Stimulated activated CD4-positive, alpha-beta T cell treated with anti-CD3 and anti-CD28 coated beads, Interleukin-1b, Interleukin-23, amount 100 ng/mL, for 24 hours (primary cell): ENCODE data around the gene C2orf69.
A peak's percentile ranks its signal among the peaks of the same experiment; 100 is the strongest.

Experiments
- DNase-seq, 4 experiments: peaks; one replicate each; pipeline ENCODE4 v3.0.0-alpha.2; 2020; ENCODE audit warnings: low read depth in 4 of 4, low spot score in 1 of 4

C2orf69 gene, protein sequence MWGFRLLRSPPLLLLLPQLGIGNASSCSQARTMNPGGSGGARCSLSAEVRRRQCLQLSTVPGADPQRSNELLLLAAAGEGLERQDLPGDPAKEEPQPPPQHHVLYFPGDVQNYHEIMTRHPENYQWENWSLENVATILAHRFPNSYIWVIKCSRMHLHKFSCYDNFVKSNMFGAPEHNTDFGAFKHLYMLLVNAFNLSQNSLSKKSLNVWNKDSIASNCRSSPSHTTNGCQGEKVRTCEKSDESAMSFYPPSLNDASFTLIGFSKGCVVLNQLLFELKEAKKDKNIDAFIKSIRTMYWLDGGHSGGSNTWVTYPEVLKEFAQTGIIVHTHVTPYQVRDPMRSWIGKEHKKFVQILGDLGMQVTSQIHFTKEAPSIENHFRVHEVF

DNA sequence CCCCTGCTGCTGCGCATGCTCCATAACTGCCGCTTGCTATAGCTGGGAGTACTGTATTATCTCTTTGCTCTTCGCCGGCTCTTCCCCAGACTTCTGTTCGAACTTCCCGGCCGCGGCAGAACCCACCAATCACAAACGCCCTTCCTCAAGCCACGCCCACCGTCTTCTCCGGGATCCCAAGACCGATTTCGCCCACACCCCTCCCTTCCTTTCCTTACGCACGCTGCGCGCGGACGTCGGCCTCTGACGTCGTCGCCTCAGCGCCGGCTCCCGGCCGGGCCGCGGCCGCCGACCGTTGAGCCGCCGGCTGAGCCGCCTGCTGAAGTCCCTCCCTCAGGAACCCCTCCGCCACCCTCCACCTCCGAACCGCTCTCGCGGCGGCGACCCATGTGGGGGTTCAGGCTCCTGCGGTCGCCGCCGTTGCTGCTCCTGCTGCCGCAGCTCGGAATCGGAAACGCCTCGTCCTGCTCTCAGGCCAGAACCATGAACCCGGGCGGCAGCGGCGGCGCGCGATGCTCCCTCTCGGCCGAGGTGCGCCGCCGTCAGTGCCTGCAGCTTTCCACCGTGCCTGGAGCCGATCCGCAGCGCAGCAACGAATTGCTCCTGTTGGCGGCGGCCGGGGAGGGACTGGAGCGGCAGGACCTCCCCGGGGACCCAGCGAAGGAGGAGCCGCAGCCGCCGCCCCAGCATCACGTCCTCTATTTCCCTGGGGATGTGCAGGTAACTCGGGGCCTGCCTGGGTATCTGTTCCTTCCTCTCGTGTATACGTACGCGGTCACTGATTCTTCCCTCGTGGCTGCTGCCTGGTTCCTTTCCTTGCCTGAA is at the start of gene C2orf69:
Gene C2orf69, plus strand, starts transcription at position 242 of the 825 bp plus-strand sequence. Its CDS starts 146 bp downstream, at position 388.
- peak; percentile 81 to 95 (median 88) for DNase-seq

DNA sequence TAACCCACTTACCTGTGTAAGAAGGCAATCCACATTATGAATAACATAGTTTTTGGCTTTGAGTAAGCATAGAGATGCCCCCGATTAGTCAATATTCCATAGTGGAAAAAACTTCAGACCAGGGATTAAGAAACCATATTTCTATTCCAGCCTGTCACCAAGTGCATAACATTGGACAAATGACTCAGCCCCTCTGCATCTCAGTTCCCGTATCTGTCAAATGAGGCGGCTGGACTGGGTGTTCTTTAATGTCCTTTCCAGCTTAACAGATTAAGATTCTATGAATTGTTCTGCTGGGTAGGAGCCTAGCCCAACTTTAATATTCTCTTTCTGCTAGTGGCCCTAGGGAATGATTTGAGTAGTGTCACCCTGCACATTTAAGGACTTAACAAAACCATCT is 48.3 kb upstream of the C2orf69 start:
- DNase-seq: no peak

DNA sequence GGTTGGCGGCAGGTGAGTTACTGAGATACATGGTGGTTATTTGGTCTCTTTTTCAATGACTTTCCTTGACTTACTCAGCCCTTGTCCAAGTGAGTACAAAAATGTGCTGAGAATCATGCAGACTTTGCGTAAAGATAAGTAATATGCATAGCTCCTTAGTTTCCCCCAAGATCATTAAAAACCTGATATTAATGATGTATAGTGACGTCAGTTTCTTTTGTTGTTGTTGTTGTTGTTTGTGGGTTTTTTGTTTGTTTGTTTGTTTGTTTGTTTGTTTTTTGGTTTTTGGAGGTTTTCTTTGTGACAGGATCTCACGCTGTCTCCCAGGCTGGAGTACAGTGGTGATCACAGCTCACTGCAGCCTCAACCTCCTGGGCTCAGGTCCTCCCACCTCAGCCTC is 45.2 kb upstream of the C2orf69 start:
- no peak for DNase-seq

DNA sequence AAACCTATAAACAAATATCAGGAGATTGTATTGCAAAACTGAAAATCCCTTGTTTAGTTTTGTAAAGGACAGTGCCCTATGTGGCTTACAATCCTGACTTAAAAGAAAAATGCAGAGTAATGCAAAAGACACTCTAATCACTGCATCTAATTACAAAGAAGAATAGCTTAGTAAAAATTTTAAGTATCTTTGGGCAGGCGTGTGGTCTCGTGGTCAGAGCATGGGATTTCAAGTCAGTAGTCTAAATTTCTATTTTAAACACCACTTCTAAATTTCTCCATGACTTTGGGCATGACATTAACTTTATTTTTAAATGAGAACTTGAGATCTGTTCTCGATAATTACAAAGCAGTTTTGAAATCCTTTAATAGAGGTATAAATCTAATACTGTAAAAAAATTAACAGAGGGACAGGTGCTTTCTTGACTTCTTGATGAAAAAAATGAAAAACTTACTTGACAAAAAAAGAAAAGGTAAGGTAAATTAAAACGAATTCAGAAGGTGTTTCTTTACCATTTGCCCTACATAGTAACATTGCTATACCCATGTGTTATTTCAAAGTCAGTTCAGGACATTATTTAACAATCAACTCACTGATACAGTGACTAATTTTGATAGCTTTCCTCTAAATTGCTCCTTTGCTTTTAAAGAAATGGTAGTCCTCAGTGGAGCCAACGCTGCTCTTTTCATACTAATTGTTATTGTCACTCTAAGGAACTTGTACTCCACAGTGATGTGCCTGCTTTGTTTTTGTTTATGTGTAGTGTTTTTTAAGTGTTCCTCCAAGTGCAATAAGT is 42.5 kb upstream of the C2orf69 start:
- DNase-seq: no peak

DNA sequence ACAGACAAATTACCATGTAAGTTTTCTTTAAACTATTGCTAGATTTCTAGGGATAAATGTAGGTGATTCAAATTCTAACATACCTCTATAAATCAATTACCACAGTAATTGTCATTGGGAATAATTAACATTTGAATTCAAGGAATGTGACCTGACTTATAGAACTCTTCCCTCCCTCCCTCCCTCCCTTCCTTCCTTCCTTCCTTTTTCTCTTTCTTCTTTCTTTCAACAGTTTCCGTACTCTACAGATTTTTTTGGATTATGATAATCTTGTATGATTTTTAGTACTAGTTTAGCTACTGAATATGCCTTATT is 41.9 kb upstream of the C2orf69 start:
- DNase-seq: no peak

DNA sequence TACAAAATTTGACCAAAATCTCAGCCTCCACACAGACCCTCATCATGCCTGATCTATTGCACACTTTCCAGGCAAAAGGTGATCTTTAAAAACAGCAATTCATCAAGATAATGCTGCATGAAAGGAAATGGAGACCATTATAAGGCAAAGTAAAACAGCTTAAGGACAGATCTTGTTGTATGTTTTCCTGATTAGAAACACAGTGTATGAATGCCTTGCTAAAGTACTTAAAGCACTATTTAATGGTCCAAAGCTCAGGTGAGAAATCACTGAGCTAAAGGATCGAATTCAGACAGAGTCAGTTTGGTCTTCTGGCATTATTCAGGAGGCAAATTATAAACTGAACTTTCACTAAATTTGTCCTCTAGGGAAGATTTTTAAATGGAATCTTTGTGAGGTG is 41.4 kb upstream of the C2orf69 start:
- DNase-seq: no peak

DNA sequence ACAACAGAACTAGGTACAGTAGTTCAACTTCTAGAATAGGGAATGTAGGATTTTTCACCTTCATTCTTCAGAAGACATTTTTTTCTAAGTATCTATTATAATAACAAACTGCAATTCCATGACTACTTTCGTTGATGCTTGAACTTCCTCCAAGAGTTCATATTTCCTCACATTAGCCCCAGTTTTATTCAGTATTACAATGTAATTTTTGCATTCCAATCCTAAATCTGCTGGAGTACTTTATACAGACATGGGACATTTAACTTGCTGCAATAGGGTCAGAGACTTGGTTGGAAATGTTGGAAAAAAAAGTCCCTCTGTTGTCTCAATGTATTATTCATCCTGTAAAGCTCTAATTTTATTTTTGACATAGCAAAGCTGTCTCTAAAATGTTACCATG is 40.5 kb upstream of the C2orf69 start:
- no peak for DNase-seq

DNA sequence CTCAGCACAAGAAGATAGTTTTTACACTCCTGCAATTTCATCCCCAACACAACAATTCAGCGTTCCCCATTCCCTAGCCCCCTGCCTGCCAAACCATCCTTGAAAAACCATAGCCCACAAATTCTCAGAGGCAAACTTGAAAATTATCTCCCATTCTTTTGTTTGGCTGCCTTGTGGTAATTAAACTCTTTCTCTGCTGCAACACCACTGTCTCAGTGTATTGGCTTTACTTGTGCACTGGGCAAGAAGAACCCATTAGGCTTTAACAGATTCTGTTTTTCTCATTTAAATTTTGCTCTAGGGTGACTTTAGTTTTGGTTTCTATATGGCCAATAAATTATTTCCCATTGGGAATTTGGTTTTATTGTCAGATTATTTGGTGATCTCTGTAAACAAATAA is 36.9 kb upstream of the C2orf69 start:
- no peak for DNase-seq

DNA sequence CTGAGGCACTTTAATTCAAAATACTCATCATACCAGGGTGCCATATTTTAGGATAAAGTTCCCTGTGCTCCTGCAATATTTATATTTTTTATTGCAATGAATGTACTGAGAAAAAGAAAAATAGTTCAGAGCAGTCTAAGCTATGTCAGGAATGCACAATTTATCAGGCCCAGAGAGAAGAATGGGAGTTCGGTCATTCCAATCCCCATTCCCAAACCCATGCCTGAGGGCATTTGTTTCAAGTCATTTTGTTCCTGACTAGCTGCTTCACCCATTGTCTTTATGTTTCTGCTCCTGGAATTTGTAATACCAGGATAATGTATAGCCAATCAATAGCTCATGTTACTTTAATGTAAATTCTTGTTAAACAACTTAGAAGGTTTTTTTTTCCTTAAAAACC is 35.7 kb upstream of the C2orf69 start:
- no peak for DNase-seq

DNA sequence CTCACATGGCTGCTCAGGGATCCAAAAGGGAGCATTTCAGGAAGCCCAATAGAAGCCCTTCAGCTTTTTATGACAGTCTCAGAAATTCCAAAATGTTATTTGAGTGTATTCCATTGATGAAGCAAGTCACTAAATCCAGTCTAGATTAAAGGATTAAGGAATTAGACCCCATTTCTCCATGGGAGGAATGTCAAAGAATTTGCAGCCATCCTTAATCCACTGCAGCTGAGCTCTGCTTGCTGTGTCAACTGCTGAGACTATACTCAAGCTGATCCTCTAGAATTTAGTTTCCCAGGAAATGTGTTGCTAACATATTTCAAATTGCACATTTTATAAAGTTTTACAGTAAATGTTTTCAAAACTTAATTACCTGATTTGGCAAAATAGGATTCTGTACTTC is 28.4 kb upstream of the C2orf69 start:
- DNase-seq: no peak

DNA sequence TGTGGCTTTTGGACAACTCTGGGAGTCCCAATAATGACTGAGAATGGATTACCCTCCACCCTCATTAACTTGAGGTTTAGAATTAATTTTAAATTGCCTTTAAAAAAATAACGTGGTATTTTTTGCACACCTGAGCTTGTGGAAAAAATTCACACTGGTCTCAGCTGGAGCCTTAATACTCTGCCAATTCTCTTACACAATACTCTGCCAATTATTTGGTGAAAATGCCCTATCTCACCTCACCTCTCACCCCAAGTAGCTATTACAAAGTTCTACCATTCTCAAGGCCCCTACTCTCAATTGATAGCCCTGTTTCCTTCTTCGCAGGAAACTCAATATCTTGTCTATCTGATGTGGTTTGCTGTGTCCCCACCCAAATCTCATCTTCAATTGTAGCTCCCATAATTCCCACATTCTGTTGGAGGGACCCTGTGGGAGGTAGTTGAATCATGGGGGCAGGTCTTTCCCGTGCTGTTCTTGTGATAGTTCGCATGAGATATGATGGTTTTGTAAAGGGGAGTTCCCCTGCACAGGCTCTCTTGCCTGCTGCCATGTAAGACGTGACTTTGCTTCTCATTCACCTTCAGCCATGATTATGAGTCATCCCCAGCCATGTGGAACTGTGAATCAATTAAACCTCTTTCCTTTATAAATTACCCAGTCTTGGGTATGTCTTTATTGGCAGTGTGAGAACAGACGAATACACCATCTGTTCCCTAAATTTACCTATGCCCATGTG is 27.4 kb upstream of the C2orf69 start:
- DNase-seq: no peak

DNA sequence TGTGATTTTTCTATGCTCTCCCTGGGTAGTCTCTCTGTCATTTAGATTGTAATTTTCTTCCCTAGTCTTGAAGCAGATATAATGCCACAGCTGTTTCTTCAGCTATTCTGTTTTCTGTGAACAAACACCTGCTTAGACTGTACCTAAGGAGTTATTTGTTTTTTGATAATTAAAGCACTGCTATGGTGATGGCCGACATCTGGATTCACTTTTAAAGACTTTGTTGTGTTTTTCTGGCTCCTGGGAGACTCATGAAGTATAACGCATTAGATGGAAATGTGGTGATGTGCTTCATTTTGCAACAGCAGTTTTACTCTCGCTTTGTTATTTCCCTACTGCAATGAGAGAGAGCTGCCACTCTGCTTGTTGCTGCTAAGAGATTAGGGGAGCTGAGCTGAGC is 15.7 kb upstream of the C2orf69 start:
- no peak for DNase-seq

DNA sequence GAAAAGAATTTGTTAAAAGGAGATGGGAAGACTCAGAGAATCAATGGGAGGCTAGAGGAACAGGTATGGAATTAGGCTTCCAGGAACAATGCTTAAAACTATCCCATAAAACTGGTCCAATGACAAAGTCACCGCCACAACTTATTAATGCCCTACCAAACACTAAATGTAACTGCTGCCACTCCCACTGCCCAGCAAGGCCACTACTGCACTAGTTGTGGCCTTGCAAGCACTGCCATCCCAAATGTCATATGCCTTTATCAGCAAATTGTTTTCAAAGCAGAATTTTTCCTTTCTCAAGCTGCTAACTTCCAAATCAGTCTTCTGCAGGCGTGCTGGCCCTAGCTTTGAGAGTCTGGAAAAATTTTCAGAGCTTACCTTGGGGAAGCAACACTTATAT is 14.5 kb upstream of the C2orf69 start:
- DNase-seq: no peak

DNA sequence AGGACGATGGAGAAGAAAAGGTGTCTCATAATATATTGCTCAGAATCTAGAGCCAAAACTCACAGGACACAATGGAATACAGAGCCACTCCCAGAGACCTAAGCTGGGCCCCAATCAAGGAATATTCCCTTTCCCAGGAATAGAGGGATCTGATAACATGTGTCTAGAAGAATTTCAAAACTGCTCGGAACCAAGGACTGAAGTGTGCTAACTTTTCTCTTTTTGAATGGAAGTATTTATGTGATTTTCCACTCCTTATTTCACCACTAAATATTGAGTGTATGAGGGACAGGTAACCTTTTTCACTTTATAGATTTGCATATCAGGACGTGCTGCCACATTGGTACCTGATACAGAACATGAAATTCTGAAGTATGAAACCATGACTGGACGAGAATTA is 9.2 kb upstream of the C2orf69 start:
- DNase-seq: no peak

DNA sequence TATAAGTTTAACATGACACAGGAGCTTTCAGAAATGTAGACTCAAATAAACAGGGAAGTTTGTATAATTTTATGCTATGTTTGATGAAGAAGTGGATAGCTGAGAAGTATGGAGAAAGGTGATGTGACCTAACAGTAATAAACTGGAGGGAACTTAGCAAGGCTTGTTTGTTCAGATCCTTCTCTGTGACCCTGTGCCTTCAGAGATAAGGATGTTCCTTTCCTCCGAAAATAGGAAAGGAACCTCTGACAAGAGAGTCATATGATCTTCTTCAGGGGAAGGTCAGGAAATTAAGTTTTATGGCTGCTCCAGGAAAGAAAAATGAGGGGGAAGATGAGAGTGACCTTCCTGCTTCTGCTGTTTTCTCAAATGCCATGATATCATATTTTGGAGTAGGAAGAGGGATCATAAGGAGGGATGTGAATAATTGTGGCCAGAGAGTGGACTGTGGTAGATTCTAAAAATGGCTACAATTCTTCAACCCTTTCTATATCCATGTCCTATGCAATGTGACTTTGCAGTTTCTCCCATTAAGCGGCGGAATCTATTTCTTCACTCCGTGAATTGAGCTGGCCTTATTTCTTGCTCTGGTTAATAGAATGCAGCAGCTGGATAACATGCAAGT is 8.5 kb upstream of the C2orf69 start:
- DNase-seq: no peak

DNA sequence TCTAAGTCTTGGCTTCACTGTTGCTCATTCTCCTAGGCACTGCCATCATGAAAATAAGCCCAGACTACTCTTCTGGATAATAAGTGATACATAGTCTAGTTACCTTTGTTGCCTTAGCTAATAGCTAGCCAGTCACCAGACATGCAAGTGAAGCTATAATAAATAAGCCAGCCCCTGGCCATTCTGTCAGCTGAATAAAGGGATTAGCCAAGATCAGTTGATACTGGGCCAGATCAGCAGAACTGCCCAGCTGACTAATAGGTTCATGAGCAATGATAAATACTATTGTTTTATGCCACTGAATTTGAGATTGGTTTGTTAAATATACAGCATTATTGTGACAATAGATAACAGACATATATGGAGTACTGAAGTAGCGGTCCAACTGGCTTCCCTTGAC is 8.0 kb upstream of the C2orf69 start:
- DNase-seq: no peak

DNA sequence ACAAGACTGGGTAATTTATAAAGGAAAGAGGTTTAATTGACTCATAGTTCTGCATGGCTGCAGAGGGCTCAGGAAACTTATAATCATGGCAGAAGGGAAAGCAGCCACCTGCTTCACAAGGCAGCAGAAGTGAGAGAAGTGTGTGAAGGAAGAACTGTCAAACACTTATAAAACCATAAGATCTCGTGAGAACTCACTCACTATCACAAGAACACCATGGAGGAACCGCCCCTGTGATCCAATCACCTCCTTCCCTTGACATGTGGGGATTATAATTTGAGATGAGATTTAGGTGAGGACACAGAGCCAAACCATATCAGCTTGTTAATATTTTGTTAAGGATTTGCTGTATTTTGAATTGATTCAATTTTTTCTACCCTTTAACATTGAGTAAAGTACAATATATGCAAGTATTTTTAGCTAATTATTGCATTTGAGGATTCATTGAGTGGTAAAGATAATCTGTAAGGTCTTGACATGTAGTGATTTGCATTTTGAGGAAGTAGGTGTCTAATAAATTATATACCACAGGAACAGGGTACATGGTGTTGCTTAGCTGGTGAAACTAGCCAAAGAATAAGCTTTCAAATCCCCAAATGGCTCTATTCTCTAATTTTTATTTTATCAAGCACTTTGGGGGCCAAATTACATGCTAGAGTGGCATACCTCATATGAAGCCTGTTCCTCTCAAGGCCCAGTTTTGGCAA is 3.9 kb upstream of the C2orf69 start:
- DNase-seq: no peak

DNA sequence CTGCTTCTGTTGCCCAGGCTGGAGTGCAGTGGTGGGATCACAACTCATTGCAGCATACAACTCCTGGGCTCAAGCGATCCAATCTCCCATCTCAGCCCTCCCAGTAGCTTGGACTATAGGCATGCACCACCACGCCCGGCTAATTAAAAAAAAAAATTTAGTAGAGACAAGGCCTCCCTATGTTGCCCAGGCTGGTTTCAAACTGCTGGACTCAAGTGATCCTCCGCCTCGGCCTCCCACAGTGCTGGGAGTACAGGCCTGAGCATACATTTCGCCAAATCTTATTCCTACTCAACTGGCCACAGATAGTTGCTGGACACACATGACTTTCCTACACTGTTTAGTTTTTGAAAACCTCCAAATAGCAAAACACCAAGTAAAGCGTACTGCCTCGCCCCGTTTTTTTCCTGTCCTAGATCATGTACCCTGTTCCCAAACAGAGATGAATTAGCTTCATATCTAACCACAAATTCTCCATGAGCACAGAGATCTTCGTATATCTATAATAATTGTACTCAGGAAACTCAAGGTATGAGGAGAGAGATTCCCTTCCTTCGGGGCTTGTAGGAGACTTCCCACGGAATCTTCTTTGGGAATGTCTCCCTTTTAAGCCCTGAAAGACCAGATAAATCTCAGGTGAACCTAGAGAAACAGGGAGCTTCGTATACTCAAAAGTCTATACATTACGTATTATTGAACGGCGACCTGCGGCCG is 598 bp upstream of the C2orf69 start:
- no peak for DNase-seq

DNA sequence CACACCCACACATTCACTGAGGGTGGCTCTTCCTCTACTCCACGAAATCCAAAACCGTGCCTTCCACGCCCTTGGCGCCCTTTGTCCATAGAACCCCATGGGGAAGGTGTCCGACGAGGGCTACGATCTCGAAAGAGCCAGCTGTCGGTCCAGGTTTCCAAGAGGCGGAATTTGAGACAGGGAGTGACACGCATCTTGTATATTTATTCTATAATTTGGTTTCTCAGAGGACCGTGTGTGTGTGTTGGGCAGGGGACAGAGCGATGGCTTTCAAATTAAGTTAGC is 726 bp downstream of the C2orf69 start:
- no peak for DNase-seq
